Cerebellar cortex (tissue), 1 donor: ENCODE data around the gene CCM2L.

ENCODE experiments used
- DNase-seq: peaks from one replicate; pipeline ENCODE4 v3.0.0-alpha.2; 2015; ENCODE audit warnings: low spot score

CCM2L gene

GRCh38 chr20:32056708-32057483 lies 46.7 kb downstream of the CCM2L start:
- DNase-seq: no peak

GRCh38 chr20:32057656-32058184 lies 47.5 kb downstream of the CCM2L start:
- DNase-seq: no peak

- no peak for DNase-seq
These were observed 49.0 kb downstream of the CCM2L start for GRCh38 chr20:32059189-32059588.

- DNase-seq: no peak
These were observed 52.5 kb downstream of the CCM2L start for GRCh38 chr20:32062776-32063170.

- DNase-seq: no peak
These were observed 53.5 kb downstream of the CCM2L start for GRCh38 chr20:32063695-32064094.

- DNase-seq: no peak
These were observed 54.4 kb downstream of the CCM2L start for GRCh38 chr20:32064667-32065066.

- DNase-seq: no peak
These were observed 57.1 kb downstream of the CCM2L start for GRCh38 chr20:32067234-32067821.

GRCh38 chr20:32068174-32068573 lies 57.9 kb downstream of the CCM2L start:
- no peak for DNase-seq

GRCh38 chr20:32069711-32070110 lies 59.5 kb downstream of the CCM2L start:
- no peak for DNase-seq

GRCh38 chr20:32070282-32070681 lies 60.0 kb downstream of the CCM2L start:
- DNase-seq: no peak

GRCh38 chr20:32070690-32071213 lies 60.5 kb downstream of the CCM2L start:
- no peak for DNase-seq

GRCh38 chr20:32071395-32072167 lies 61.3 kb downstream of the CCM2L start:
- DNase-seq: no peak

GRCh38 chr20:32072168-32072750 lies 62.0 kb downstream of the CCM2L start:
- DNase-seq: no peak

GRCh38 chr20:32075534-32075933 lies 65.3 kb downstream of the CCM2L start:
- no peak for DNase-seq

- no peak for DNase-seq
These were observed 67.0 kb downstream of the CCM2L start for GRCh38 chr20:32077190-32077589.

- no peak for DNase-seq
These were observed 68.1 kb downstream of the CCM2L start for GRCh38 chr20:32078322-32078721.

GRCh38 chr20:32078791-32079190 lies 68.6 kb downstream of the CCM2L start:
- DNase-seq: no peak

GRCh38 chr20:32079655-32080109 lies 69.4 kb downstream of the CCM2L start:
- no peak for DNase-seq

GRCh38 chr20:32080783-32081182 lies 70.5 kb downstream of the CCM2L start:
- DNase-seq: no peak
